ENCODE data around the gene PRSS22. TPM values are rescaled to one million over a fixed set of nuclear protein-coding genes. Genes with fewer than 3 reads are reported as not detected.

The PRSS22 gene
- total RNA-seq, 2 donors from 2014 or later, result 5.0 to 6.2 TPM

GRCh38 chr16:2808181-2808580, 49.8 kb downstream of the PRSS22 start:
- Mint-ChIP-seq H3K4me1 (peaks cover 12% of the 10 kb centered on the region), H3K27me3 (ENCODE audit: insufficient read depth) (peaks cover 41% of the 10 kb centered on the region), H3K9me3 (peaks cover 19% of the 10 kb centered on the region), H3K36me3 (ENCODE audit: low read depth) (no peaks in the 10 kb centered on the region), H3K4me3 (no peak overlapping the region), H3K27ac (no peak overlapping the region)
- DNase-seq, result peak; percentile 26
- WGBS, 2 experiments (ENCODE audit: insufficient coverage in 1 of 2, insufficient read length in 1 of 2), result 91 to 95% methylated on average over 3 to 7 of the region's 7 CpGs
- peaks cover 4% of the 10 kb centered on the region for H3K27me3 ChIP-seq (ENCODE audit: control insufficient read depth, insufficient read depth, low read length, poor library complexity, severe bottlenecking)
- H3K27ac ChIP-seq (ENCODE audit: low read depth, low read length), result no peak overlapping the region
- H3K9me3 ChIP-seq (ENCODE audit: control insufficient read depth, low read length), result peaks cover 12% of the 10 kb centered on the region
- no peak overlapping the region for H3K9ac ChIP-seq (ENCODE audit: extremely low read depth, low read length, poor library complexity, severe bottlenecking)
- peaks cover 5% of the 10 kb centered on the region for H3K4me1 ChIP-seq (ENCODE audit: control insufficient read depth, insufficient read depth, low read length)
- H3K36me3 ChIP-seq (ENCODE audit: control insufficient read depth, insufficient read depth, low read length), result no peaks in the 10 kb centered on the region
- no peak overlapping the region for H3K4me3 ChIP-seq (ENCODE audit: low read length)
- no peak for TF ChIP-seq CTCF (conservative IDR thresholded peaks at IDR 0.05)

GRCh38 chr16:2806286-2806685, 51.7 kb downstream of the PRSS22 start:
- H3K4me1 Mint-ChIP-seq, result no peaks in the 10 kb centered on the region
- Histone ChIP-seq H3K27me3 (ENCODE audit: control insufficient read depth, insufficient read depth, low read length, poor library complexity, severe bottlenecking) (peaks cover 4% of the 10 kb centered on the region), H3K4me1 (ENCODE audit: control insufficient read depth, insufficient read depth, low read length) (no peaks in the 10 kb centered on the region), H3K9ac (ENCODE audit: extremely low read depth, low read length, poor library complexity, severe bottlenecking) (no peak overlapping the region), H3K27ac (ENCODE audit: low read depth, low read length) (no peak overlapping the region), H3K36me3 (ENCODE audit: control insufficient read depth, insufficient read depth, low read length) (no peaks in the 10 kb centered on the region), H3K4me3 (ENCODE audit: low read length) (no peak overlapping the region), H3K9me3 (ENCODE audit: control insufficient read depth, low read length) (peaks cover 18% of the 10 kb centered on the region)
- H3K27ac Mint-ChIP-seq, result no peak overlapping the region
- TF ChIP-seq CTCF (conservative IDR thresholded peaks at IDR 0.05), result no peak
- no peak overlapping the region for H3K4me3 Mint-ChIP-seq
- H3K36me3 Mint-ChIP-seq (ENCODE audit: low read depth), result no peaks in the 10 kb centered on the region
- WGBS, 2 experiments (ENCODE audit: insufficient coverage in 1 of 2, insufficient read length in 1 of 2), result 78 to 81% methylated on average over 3 to 5 of the region's 5 CpGs
- H3K9me3 Mint-ChIP-seq, result peaks cover 27% of the 10 kb centered on the region
- DNase-seq, result no peak
- peaks cover 41% of the 10 kb centered on the region for H3K27me3 Mint-ChIP-seq (ENCODE audit: insufficient read depth)

GRCh38 chr16:2804728-2805127, 53.2 kb downstream of the PRSS22 start:
- Histone ChIP-seq H3K4me1 (ENCODE audit: control insufficient read depth, insufficient read depth, low read length) (no peaks in the 10 kb centered on the region), H3K9ac (ENCODE audit: extremely low read depth, low read length, poor library complexity, severe bottlenecking) (no peak overlapping the region), H3K27ac (ENCODE audit: low read depth, low read length) (no peak overlapping the region), H3K27me3 (ENCODE audit: control insufficient read depth, insufficient read depth, low read length, poor library complexity, severe bottlenecking) (peaks cover 4% of the 10 kb centered on the region), H3K9me3 (ENCODE audit: control insufficient read depth, low read length) (peaks cover 18% of the 10 kb centered on the region), H3K36me3 (ENCODE audit: control insufficient read depth, insufficient read depth, low read length) (no peaks in the 10 kb centered on the region), H3K4me3 (ENCODE audit: low read length) (no peak overlapping the region)
- TF ChIP-seq CTCF (conservative IDR thresholded peaks at IDR 0.05), result no peak
- Mint-ChIP-seq H3K9me3 (peaks cover 27% of the 10 kb centered on the region), H3K4me1 (no peaks in the 10 kb centered on the region), H3K36me3 (ENCODE audit: low read depth) (no peaks in the 10 kb centered on the region), H3K27me3 (ENCODE audit: insufficient read depth) (peaks cover 36% of the 10 kb centered on the region), H3K27ac (no peak overlapping the region), H3K4me3 (no peak overlapping the region)
- WGBS, 2 experiments (ENCODE audit: insufficient coverage in 1 of 2, insufficient read length in 1 of 2), result 88% methylated on average over 4 of the region's 4 CpGs; no CpG with 5 or more reads in 1 of the 2 experiments
- DNase-seq, result no peak
